UCSD-AML1 (cell line): ENCODE measurements around the gene HELB.

ENCODE experiments used
- DNase-seq: peaks from one replicate; lab custom pipeline; 2025; ENCODE audit not compliant: unreplicated experiment; lab: John Stamatoyannopoulos, UW

Gene HELB

DNA sequence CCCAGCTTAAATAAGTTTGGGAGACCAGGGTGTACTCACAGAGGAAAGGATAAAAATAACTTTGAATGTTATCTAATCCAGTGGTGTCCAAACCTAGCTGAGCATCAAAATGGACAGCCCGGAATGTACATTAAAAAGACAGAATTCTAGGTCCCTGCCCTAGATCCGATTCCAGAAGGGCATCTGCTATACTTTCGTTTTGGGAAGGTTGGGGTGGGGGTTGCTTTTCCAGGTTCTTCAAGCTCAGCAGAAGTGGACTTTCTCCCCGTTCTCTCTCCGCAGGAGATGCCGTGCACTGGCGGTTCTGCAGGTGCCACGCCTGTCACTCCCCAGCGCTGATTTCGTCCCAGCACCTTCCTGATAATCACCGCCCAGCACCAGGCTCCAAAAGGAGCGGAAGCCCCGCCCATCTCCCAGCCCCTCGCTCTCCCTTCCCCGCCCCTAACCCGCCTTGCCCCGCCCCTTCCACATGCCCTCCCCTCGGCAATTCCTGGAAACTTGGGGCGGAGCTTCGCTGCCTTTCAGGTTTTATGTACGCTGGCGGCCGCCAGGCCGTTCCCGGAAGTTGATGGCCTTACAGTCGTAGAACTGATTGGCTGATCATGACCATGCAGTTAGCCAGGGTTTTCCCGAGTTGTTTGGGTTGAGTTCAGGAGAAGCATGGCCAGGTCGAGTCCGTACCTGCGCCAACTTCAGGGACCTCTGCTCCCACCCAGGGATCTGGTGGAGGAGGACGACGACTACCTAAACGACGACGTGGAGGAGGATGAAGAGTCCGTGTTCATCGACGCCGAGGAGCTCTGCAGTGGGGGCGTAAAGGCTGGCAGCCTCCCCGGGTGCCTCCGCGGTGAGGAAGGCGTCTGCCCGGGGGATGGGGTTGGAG lies at the start of gene HELB:
Gene HELB, plus strand, starts transcription at position 550 of the 883 bp plus-strand sequence. Its CDS starts 111 bp downstream, at position 661.
- DNase-seq = peak; percentile 96

DNA sequence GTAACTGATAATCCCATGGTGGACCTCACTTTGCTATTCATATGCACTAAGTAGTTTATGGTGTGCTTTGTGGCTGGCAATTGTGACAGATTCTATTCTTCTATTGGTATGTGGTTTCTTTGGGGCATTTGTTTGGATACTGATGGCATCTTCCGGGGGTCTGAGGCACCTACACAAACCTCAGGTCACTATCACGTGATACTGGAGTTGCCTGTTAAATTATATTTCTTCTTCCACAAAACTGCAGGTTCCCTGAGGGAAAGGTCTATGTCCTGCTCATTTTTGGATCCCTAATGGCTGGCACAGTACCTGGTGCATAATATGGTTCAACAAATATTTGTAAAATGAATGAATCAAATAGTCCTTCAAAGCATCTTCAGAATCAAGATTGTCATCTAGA lies 49.5 kb upstream of the HELB start:
- no peak for DNase-seq

DNA sequence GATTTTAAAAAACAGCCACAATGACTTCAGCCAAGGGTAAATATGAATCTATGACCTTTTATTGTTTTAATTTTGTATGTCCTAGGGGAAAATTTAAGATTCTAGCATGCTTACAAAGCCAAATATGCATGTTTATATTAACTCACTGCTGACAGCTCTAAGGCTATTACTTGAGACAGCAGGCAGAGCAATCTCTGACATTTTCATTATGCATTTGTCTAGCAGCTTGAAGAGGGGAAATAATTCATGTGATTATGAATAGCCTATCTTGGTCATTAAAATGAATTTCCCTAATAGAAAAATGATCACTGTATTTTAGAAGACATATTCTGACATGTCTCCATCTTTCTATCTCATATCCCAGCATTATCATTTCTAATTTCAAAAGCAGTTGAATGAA lies 46.6 kb upstream of the HELB start:
- DNase-seq = no peak

DNA sequence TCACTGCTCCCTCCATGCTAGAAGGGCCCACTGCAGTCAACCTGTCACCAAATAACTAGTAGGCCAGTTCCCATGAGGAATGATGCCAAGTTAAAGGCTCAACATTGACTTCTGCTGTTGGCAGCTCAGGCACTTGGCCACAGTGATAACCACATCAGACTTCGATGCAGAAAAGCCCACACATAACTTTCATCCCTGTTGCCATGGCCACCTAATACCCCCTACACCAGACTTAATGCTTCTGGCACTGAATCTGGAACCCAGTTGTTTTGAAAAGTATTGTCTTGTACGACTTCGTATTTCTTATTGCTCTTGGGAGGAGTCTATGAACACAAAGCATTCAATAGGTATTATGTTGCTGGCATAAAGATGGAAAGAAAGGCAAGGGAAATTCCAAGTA lies 44.3 kb upstream of the HELB start:
- no peak for DNase-seq

DNA sequence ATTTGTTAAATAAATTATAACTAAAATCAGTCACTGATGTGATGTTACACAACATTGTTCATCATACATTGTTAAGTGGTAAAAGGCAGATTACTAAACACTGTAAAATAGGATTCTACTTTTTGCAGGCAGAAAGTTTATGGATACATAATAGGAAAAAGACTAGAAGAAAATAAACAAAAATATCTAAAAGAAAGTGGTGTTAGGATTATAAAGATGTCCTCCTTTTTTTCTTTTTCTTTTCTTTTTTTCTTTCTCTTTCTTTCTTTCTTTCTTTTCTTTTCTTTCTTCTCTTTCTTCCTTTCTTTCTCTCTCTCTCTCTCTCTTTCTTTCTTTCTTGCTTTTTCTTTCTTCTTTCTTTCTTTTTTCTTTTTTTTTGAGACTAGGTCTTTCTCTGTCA lies 39.6 kb upstream of the HELB start:
- DNase-seq = no peak

GRCh38 chr12:66268562-66268961 lies 33.7 kb upstream of the HELB start:
- no peak for DNase-seq

DNA sequence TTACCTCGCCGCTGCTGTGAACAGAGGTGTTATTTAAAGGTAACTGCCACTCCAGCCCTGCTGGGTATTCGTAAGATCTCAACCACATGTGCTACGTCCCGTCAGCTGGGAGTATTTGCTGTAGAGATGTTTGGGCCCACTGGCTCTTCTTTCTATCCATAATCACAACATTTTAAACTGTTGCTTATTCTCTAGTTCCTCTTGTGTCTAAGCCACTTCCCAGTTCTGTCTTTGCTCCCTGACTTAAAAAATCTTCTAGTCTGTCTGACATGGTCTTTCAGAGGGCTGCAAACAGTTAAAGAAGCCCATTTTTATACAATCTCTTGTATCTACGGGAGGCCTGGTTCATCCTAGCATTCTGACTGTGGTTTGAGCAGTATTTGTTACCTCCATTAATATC lies 33.2 kb upstream of the HELB start:
- no peak for DNase-seq

DNA sequence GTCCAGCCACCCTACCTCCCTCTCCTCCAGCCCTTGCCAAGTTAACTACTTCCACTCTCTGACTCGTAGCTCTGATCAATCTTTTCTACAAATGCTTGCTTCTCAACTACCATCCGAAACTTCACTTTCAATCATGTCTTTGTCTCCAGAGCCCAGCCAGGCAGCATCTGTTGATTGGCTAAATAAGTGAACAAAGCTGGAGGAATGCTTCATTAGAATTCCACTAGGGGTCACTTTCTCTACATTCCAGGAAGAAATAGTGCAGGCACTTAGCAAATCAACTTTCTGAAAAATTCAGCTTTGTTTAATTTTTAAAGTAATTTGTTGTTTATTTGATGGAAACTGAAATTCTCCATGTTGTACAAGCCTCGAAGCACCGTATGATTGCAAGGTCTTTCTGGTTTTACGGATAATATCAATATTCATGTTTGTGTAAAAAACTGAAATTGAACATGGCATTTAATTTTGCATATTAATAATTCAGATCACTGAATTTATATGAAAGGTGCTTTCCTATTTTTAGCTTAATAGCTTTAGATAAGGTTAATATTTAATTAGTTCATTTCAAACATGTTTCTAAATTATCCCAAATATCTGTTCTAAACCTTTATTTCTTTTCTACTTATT lies 32.4 kb upstream of the HELB start:
- DNase-seq = no peak

- no peak for DNase-seq
Measured at GRCh38 chr12:66270613-66271012, 31.7 kb upstream of the HELB start.

DNA sequence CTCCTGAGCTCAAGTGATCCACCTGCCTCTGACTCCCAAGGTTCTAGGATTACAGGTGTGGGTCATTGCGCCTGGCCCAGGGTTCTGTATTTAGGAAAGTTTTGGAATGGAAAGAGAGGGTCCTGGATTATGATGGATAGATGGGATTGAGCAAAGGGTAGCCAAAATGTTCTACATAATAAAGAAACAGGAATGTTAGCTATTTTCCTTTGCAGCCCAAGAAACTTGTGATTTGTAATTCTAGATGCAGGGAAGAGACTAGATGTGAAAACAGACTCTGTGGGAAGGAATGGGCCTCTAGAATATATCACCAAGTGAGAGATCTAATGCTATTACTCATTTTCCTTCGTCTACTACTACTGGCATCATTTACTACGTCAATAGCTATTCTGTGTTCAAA lies 29.6 kb upstream of the HELB start:
- DNase-seq = no peak

DNA sequence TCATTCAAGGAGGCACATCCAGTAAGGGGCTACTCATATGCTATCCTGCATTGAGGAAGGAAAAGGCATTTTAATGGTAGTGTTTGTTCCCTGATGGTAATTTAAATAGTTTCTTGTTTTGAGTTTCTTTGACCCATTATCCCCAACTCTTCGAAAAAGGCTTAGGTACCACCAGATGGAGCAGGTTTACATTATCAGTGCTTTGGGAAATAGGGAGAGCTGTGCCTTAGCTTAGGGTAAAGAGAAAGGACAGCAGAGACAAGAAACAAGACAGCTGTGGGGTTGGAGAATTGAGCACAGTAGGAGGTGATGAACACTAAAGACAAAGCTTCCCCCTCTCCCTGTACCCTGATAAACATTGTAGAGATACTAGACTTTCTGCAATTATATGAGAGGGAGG lies 29.1 kb upstream of the HELB start:
- no peak for DNase-seq

DNA sequence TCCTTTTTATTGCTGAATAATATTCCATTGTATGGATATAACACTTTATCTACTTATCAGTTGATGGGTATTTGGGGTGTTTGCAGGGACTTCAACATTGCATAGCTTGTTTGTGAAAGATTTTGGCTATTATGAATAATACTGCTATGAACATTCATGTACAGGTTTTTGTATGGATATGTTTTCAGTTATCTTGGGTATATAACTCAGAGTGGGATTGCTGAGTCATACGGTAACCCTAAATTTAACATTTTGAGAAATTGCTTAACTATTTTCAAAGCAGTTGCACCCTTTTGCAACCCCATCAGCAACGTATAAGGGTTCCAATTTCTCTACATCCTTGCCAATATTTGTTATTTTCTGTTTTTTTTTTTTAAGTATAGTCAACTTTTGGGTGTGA lies 27.3 kb upstream of the HELB start:
- DNase-seq = no peak

DNA sequence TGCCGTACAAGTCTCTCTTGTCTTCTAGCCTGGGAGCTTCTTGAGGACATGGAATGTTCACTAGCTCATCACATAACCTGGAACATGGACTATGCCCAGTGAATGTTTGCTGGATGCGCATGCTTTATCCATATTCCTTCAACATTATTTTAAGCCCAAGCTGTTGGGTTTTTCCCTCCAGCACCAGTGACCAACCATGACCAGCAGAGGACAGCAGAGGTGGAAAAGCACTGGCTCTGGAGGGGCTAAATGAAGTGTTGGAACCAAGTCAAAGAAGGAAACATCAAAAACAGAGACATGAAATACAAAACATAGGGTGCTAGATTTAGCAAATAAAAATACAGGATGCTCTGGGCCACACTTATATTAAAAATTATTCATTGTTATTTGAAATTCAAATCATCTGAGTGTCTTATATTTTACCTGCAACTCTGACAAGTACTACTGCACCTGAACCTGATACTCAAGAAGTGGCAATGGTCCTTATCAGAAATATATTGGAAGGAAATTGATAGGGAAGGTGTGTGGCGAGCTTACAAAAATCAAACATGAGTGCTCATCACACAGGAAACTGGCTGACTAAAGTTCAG lies 23.1 kb upstream of the HELB start:
- DNase-seq = peak; percentile 34

GRCh38 chr12:66280561-66280960 lies 21.7 kb upstream of the HELB start:
- no peak for DNase-seq

- DNase-seq = no peak
Measured at GRCh38 chr12:66282244-66282643, 20.0 kb upstream of the HELB start.

DNA sequence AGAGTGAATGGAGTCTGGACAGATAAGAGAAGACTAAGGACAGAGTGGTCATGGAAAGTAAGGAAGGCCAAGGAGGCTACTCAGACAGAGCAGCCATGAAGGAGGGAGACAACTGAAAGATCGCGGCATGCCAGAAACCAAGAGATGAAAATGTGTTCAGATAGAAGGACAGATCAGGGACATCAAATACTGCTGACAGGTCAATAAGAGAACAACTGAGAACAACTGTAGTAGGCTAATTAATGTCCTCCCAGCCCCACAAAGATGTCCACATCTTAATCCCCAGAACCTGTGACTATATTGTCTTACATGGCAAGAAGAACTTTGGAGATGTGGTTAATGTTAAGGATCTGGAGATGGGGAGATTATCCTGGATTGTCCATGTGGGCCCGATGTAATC lies 15.0 kb upstream of the HELB start:
- DNase-seq = no peak

DNA sequence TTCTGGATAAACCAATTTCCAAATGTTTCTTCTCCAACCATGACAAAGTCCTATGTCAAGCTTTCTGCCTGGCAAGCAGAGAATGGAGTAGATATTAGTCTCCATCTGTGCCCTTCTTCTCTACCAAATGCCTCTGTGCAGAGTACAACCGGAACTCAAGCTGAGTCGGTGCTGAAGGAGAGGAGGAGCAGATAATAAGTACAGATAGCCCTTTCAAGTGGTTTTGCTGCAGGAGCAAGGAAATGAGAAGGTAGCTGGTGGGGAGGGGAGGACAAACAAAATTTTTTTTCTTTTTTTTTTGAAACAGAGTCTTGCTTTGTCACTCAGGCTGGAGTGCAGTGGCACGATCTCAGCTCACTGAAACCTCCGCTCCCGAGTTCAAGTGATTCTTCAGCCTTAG lies 14.2 kb upstream of the HELB start:
- no peak for DNase-seq

DNA sequence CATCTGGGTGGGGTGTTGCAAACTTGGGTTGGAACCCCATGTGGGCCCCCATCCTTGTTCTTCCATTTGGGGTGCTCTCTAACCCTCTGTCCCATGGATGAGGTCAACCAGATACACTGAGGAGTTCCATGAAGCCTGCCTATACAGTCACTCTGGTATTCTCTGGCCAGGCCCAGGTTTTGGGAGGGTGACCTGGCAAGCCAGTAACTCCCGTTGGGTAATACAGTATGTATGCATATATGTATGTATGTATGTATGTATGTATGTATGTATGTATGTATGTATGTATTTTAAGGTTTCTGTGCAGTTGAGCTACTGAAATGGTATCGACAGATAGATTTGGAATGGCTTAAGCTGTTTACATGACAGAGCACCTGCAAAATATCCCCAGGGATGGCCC lies 12.8 kb upstream of the HELB start:
- no peak for DNase-seq

GRCh38 chr12:66290716-66291200 lies 11.5 kb upstream of the HELB start:
- DNase-seq = no peak

DNA sequence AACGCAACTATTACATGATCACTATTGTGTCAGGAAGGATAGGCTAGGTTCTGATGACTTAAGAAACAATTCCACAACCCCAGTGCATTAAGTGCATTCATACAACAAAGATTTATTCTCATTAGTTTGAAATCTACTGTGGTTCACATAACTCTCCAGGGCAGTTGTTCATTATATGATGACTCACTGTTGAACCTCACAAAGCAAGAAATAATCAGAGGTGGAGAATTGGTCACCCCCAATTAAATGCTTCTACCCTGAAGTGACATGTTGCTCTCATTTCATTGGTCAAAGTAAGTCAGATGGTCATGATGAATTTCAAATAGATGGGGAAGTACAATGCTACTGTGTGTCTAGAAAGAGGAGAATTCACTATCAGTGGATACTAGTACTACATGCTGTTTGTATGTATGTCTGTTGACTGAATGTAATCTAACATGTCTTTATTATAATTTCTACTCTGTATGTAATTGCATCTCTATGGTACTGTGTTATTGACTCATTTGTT lies 6.1 kb upstream of the HELB start:
- no peak for DNase-seq

DNA sequence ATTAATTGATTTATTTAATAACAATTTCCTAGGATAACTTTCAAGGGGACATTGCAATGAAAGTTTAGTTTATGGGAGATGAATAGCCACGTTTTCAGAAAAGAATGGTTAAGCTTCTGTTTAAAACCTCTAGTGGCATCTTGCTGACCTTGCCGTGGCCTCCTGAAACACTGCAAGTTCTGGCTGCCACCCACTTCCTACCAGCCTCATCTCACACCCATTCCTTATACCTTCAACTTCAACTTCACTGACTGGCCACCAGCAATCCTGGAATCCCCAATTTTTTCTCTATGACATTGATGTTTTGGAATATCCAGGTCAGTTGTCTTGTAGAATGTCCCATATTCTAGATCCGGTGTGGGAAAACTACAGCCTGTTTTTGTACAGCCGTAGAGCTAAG lies 5.2 kb upstream of the HELB start:
- no peak for DNase-seq

DNA sequence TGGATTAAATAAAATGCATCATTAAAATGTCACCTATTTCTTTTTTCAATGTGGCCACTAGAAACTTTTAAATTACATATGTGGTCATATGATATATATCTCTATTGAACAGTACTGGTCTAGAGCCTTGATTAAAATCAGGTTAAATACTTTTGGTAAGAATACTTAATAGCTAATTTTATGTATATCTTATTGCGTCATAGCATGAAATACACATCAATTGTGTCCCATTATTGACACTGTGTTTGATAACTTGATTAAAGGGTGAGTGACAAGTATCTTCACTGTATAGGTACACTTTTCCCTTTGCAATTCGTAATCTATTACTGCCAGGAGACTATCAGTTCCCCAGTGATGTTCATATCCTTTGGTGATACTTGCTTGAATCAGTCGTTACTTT lies 4.4 kb upstream of the HELB start:
- DNase-seq = no peak
